HG02870 (cell line): ENCODE data around the gene PHTF2.
A peak's percentile ranks its signal among the peaks of the same experiment; 100 is the strongest.

Experiments
- ATAC-seq: cut with Tn5 transposase; IDR thresholded peaks from one replicate; pipeline ENCODE4 v1.9.1; 2021; ENCODE audit warnings: mild to moderate bottlenecking, moderate library complexity; ENCODE audit not compliant: unreplicated experiment

The PHTF2 gene

GRCh38 chr7:77791956-77792355, 6.6 kb upstream of the PHTF2 start:
- no peak for ATAC-seq

- ATAC-seq, result no peak
Observed at GRCh38 chr7:77794000-77794399, 4.6 kb upstream of the PHTF2 start.

- ATAC-seq, result no peak
Observed at GRCh38 chr7:77796109-77796508, 2.5 kb upstream of the PHTF2 start.

GRCh38 chr7:77796960-77797359, 1.6 kb upstream of the PHTF2 start:
- no peak for ATAC-seq

- peak; percentile 21 for ATAC-seq
Observed at GRCh38 chr7:77797734-77798393, 709 bp upstream of the PHTF2 start.

GRCh38 chr7:77799078-77799964, 748 bp downstream of the PHTF2 start:
- no peak for ATAC-seq

GRCh38 chr7:77800158-77800557, 1.6 kb downstream of the PHTF2 start:
- peak; percentile 18 for ATAC-seq

GRCh38 chr7:77800730-77801129, 2.2 kb downstream of the PHTF2 start:
- no peak for ATAC-seq

- ATAC-seq, result no peak
Observed at GRCh38 chr7:77802557-77803405, 4.2 kb downstream of the PHTF2 start.

- ATAC-seq, result no peak
Observed at GRCh38 chr7:77806425-77806824, 7.9 kb downstream of the PHTF2 start.

GRCh38 chr7:77808517-77808916, 9.9 kb downstream of the PHTF2 start:
- no peak for ATAC-seq

GRCh38 chr7:77811516-77812289, 13.1 kb downstream of the PHTF2 start:
- no peak for ATAC-seq

- no peak for ATAC-seq
Observed at GRCh38 chr7:77812290-77812685, 13.7 kb downstream of the PHTF2 start.

- no peak for ATAC-seq
Observed at GRCh38 chr7:77813180-77813579, 14.6 kb downstream of the PHTF2 start.

- ATAC-seq, result no peak
Observed at GRCh38 chr7:77819021-77819420, 20.4 kb downstream of the PHTF2 start.

GRCh38 chr7:77820967-77821366, 22.4 kb downstream of the PHTF2 start:
- no peak for ATAC-seq

- ATAC-seq, result no peak
Observed at GRCh38 chr7:77822269-77822668, 23.7 kb downstream of the PHTF2 start.

- ATAC-seq, result no peak
Observed at GRCh38 chr7:77823787-77824186, 25.2 kb downstream of the PHTF2 start.

- no peak for ATAC-seq
Observed at GRCh38 chr7:77824636-77825035, 26.1 kb downstream of the PHTF2 start.

GRCh38 chr7:77825131-77825530, 26.6 kb downstream of the PHTF2 start:
- ATAC-seq, result no peak

- no peak for ATAC-seq
Observed at GRCh38 chr7:77826300-77826699, 27.7 kb downstream of the PHTF2 start.
